IPS DF 19.7 (cell line): ENCODE data around the gene VWF.

Experiments used
- DNase-seq: peaks from one replicate; pipeline ENCODE4 v3.0.0-alpha.2; 2013; ENCODE audit warnings: low read depth, low spot score

Gene VWF

GRCh38 chr12:6077692-6078083 lies 46.8 kb downstream of the VWF start:
- DNase-seq = no peak

- no peak for DNase-seq
Observed at GRCh38 chr12:6076776-6077691, 47.4 kb downstream of the VWF start.

GRCh38 chr12:6076346-6076745 lies 48.1 kb downstream of the VWF start:
- DNase-seq = no peak

- DNase-seq = no peak
Observed at GRCh38 chr12:6074979-6075585, 49.4 kb downstream of the VWF start.

GRCh38 chr12:6074427-6074826 lies 50.0 kb downstream of the VWF start:
- no peak for DNase-seq

GRCh38 chr12:6073426-6073825 lies 51.0 kb downstream of the VWF start:
- DNase-seq = no peak

GRCh38 chr12:6072302-6072752 lies 52.1 kb downstream of the VWF start:
- no peak for DNase-seq

GRCh38 chr12:6071589-6071988 lies 52.9 kb downstream of the VWF start:
- no peak for DNase-seq

GRCh38 chr12:6070472-6071257 lies 53.8 kb downstream of the VWF start:
- no peak for DNase-seq

- DNase-seq = no peak
Observed at GRCh38 chr12:6069437-6070093, 54.9 kb downstream of the VWF start.

- no peak for DNase-seq
Observed at GRCh38 chr12:6068227-6068626, 56.2 kb downstream of the VWF start.

GRCh38 chr12:6067152-6067916 lies 57.1 kb downstream of the VWF start:
- no peak for DNase-seq

GRCh38 chr12:6066651-6067050 lies 57.8 kb downstream of the VWF start:
- DNase-seq = no peak

GRCh38 chr12:6065863-6066199 lies 58.6 kb downstream of the VWF start:
- DNase-seq = no peak

GRCh38 chr12:6065131-6065862 lies 59.2 kb downstream of the VWF start:
- DNase-seq = no peak

GRCh38 chr12:6062757-6063735 lies 61.4 kb downstream of the VWF start:
- no peak for DNase-seq

- DNase-seq = no peak
Observed at GRCh38 chr12:6062395-6062756, 62.1 kb downstream of the VWF start.

GRCh38 chr12:6061660-6062059 lies 62.8 kb downstream of the VWF start:
- DNase-seq = no peak

- no peak for DNase-seq
Observed at GRCh38 chr12:6059860-6060565, 64.5 kb downstream of the VWF start.
